ENCODE results near the gene KRT78.

The KRT78 gene

DNA sequence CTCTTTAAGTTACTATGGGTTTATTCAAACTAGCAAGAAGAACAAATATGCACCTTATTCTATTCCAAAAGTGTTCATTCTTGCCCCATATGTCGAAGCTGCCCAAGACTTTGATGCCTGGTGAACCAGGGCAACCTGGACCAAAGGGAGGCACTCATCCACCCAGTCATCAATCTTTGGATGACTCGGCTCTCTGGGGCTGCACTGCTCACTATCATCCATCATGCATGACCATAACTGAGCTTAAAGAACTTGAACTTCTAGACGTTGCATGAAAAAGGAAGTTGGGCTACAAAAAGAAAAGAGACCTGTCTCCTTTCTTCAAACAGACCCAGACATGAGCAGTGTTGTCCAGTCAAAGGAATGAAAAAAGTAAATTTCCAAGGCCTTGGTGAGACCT is 36.0 kb downstream of the KRT78 start:
- no peak for DNase-seq (ENCODE audit: low read depth)

DNA sequence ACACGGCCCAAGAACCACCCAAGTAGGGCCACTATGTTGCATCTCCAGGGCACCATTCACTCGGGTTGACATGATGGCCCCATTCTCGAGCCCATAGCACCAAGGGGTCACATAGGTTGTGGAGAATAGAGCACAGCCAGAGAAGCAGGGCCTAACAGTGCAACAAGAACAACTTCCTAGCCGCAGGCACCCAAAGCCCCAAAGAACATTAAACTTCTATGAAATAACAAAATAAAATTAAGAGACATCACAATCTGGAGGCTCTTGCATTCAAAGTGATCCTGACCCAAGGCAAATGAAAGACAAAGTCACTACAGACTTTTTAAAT is 36.8 kb downstream of the KRT78 start:
- no peak for DNase-seq (ENCODE audit: low read depth)

DNA sequence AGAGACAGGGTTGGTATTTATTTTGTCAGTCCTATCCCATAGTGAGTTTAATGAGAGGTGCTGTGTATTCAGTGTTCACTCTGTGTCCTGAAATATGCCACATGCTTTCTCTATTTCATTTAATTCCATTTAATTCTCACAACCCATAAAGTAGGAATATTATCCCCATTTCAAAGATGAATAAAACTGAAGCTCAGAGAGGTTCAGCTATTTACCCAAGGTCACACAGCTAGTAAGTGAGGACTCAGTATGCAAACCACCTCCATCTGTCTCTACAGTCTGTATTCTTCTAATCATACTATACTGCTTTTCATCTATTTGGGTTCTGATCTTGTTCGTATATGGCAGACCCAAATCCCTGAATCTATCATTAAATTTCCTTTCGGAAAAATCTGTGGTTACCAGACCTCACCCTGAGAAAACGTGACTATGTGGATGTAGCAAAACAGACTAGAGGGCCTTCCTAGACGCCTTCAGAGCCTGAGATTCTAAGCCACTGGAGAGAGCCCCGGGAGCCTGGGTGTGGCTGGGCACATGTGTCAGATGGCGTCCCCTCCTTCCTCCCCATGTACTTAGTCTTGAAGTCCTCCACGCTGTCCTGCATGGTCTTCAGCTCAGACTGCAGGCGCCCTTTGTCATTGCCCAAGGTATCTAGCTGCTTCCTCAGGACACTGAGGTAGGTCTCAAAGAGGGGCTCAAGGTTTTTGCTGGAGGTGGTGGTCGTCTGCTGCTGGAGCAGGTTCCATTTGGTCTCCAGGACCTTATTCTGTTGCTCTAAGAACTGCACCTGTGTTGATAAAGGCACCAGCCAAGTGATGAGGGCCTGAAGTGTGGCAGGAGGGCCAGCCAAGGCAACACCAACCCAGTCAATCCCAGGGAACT is 37.4 kb downstream of the KRT78 start:
- no peak for DNase-seq (ENCODE audit: low read depth)

DNA sequence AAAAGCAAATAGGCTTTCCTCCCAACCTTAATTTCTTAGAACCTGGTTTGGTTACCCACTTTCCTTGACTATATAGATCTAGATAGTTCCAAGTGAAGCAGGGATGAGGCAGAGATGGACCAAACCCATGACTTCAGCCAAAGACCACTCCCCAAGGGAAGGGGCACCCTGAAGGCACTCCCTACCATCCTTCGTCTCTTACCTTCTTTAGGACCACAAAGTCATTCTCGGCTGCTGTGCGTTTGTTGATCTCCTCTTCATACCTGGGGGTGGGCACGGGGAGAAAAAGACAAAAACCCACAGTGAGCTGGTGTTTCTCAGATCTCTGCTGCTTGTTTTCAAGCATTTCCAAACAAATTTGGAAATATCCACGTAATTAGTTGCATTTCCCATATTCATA is 38.2 kb downstream of the KRT78 start:
- DNase-seq (ENCODE audit: low read depth) = no peak

DNA sequence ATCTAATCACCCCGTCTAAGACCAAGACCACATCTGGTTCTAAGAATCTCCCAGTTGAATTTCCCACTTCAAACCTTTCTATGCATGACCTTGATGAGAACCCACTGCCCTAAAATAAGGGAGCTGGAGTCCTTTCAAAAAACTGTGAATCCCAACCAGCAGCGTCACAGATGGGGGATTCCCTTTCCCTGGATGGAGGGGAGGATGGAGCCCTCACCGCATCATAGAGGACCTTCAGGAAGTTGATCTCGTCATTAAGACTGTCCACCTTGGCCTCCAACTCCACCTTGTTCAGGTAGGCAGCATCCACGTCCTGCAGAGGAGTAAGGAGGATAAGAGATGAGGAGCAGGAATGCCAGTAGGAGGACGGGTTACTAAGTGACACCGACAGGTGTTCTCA is 39.6 kb downstream of the KRT78 start:
- DNase-seq (ENCODE audit: low read depth) = no peak

DNA sequence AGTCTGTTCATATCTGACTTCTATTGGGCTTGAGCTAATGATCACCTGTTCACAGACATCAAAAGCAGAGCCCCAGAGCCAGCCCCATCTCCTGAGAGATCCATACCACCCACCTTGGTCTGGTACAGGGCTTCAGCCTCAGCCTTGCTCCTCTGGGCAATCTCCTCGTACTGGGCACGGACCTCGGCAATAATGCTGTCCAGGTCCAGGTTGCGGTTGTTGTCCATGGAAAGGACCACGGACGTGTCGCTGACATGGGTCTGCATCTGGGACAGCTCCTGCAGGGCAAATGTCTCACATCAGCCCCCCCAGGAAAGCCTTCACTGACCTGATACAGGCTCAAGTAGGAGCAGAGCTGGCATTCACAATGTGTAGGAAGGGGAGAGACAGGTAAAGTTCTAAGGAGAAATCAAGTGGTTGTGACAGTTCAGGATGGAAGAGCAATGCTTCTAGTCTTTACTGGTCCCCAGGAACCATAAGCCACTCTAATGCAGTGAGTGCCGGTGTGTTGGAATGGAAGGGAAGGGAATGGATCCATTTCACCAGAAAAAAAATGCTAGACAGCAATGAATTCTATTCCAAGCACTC is 40.1 kb downstream of the KRT78 start:
- no peak for DNase-seq (ENCODE audit: low read depth)

DNA sequence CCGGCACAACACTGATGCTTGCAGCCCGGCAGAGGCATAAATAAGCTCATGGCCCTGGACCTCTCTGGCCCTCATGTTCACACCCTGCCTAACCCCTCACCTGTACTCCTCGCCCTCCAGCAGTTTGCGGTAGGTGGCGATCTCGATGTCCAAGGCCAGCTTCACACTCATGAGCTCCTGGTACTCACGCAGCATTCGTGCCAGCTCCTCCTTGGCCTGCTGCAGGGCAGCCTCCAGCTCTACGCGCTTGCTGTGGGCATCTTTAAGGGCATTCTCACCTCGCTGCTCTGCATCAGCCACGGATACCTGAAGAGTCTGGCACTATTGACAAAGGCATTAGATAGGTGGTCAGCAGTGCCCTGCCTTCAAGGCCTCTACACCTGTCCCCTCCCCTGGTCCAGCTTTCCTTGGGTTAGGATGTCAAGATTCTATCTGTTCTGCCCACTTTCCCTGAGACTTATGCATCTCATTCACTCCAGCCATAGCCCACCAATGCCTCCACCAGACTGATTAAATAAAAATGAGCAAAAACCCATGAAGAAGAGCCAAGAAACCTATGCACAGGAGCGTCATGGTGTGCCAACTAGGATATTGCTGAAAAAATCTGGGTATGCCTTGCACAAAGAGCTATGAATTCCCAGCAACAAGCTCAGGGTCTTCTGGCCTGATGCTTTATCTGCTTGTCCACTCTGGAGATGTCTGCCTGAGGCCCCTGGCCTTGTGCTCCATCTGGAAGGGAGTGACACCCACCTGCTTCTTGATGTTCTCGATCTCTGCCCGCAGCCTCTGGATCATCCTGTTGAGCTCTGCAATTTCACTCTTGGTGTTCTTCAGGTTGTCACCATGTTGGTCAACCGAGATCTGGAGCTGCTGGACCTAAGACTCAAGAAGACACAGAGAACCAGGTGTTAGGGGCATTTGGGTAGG is 41.0 kb downstream of the KRT78 start:
- no peak for DNase-seq (ENCODE audit: low read depth)

DNA sequence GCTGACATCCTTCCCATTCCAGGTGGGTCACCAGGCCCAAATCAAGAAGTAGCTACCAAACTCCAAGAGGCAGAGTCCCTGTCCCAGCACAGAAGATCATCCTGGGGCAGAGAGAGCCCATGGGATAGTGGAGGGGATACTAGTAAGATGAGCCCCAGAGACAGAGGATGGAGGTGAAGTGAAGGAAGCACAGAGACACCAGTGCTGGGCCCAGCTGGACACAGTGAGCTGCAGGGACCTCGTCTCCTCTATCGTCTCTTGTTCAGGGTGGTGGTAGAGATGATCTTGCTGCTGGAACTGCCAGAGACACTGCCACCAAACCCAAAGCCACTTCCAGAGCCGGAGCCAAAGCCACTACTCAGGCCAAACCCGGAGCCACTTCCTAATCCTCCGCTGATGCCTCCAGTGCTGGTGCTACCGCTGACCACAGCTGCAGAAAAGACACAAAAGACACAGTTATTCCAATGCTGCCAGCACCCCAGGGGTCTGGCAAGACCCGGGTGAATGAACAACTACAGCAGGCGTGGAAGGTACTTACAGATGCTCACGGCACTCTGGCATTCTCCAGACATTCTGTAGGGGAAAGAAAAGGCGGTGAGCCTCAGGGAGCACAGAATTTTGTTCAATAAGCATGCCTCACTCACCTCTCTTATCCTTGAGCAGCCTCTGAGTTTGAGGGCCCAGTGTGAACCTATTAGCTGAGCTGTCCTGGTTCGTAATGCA is 41.8 kb downstream of the KRT78 start:
- no peak for DNase-seq (ENCODE audit: low read depth)

DNA sequence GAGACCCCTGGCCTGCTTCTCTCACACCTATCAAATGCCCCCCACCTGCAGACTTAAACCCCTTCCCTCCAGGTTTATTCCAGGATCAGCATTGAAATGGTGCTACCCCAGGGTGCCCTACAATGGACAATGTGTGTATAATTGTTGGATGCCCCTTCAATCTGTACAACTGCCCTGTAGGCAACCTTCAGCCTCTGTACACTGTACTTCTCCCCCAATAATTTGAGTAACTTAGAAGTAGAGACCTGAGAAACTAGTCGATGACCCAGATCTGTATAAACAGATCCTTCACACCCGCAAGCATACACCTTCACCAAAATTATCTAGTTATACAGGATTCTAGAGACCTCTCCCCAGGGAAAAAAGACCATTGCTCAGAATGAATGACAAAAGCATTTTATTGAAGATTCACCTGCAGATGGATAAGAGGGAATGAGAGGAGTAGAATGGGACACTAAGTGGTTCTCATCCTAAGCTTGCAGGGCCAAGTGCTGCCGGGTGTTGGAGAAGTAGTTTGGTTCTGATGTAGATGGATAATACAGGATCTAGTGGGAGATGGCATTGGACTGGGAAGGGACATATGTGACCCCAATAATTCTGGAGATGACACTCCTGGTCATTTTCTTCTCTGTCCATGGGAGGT is 42.5 kb downstream of the KRT78 start:
- DNase-seq (ENCODE audit: low read depth) = no peak

DNA sequence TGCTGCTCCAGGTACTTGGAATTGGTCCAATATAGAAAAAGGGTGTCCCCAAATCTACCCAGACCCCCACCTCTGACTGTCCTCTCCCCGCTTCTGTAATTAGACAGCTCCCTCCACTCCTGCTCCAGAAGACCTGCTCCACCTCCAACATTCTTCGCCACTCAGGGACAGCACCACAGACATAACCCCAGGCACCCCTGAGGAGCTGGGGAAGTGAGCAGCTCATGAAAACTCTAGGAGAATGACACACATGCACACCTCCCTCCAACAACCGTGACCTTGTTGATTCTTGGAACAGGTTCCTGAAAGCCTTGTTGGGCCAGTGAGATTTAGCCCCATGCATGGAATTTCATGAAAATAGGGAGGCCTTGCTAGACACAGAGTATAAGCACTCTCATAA is 43.1 kb downstream of the KRT78 start:
- DNase-seq (ENCODE audit: low read depth) = no peak

DNA sequence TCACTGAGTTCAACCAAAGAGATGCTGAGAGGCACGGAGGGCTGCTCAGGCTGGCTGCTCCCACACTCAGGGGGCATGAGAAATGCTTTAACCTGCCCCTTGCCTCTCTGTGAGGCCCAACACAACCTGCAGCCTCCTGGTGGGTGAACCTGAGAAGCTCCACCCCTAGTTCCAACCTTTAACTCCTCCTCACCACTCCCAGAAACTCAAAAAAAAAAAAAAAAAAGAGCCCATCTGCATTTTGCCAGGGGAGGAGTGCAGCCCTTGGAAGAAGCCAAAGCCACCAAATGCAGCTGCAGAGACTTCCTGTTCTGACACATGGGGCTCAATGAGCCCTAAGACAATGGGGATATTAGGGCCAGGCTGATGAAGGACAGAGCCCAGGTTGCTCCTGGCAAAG is 43.8 kb downstream of the KRT78 start:
- DNase-seq (ENCODE audit: low read depth) = no peak

DNA sequence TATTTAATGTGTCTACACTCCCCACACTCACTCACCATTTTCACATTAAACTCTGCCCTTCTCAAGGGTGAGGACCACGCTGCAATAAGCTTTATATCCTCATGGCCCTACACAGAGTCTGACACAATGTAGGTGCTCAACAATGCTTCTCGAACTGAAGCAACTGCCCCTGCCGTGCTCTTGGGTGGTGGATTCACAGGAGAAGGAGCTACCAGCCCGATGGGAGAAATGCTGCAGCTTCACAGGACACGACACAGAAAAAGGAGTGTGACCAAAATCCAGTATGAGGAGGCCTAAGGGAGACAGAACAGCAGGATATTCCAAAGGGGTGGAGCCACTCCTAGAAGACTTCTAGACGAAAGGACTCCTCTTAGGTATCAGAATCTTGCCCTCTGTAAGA is 46.4 kb downstream of the KRT78 start:
- DNase-seq (ENCODE audit: low read depth) = no peak

DNA sequence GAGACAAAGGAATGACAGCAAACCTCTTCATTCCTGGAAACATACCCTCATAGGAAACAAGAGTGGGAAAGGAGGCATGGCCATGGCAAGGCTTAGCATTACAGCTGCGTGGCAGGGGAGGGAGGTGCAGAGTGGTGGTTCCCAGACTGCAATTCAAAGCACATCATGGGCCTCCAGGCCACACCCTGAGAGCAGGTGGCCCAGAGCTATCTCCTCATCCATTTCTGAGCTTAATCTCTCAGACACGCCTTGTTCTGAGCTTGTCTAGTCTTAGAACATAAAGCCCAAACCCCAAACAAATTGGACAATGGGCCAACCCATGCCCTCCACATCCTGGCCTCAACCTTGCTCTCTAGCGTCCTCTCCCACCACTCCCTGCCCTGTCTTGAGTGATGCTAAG is 47.0 kb downstream of the KRT78 start:
- no peak for DNase-seq (ENCODE audit: low read depth)

DNA sequence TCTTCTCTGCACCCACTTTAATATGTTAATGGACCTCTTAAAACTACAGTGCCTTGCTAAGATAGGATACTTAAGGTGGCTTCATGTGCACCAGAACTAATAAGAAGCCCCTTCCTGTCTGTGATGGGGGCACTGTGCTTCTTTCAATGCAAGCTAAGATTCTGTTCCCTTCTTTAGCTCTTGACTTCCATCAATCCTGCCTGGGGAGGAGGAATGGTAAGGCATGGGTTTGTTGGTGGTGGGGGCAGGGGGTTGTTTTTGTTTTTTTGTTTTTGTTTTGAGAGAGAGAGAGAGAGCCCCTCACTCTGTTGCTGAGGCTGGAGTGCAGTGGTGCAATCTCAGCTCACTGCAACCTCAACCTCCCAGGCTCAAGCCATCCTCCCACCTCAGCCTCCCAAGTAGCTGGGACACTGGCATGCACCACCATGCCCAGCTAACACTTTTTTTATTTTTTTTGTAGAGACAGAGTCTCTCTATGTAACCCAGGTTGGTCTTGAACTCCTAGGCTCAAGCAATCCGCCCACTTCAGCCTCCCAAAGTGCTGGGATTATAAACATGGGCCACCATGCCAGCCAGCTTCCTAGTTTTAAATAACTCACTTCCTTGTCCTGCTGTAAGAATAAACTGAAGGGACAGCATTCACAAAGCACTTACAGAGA is 48.4 kb downstream of the KRT78 start:
- DNase-seq (ENCODE audit: low read depth) = no peak

DNA sequence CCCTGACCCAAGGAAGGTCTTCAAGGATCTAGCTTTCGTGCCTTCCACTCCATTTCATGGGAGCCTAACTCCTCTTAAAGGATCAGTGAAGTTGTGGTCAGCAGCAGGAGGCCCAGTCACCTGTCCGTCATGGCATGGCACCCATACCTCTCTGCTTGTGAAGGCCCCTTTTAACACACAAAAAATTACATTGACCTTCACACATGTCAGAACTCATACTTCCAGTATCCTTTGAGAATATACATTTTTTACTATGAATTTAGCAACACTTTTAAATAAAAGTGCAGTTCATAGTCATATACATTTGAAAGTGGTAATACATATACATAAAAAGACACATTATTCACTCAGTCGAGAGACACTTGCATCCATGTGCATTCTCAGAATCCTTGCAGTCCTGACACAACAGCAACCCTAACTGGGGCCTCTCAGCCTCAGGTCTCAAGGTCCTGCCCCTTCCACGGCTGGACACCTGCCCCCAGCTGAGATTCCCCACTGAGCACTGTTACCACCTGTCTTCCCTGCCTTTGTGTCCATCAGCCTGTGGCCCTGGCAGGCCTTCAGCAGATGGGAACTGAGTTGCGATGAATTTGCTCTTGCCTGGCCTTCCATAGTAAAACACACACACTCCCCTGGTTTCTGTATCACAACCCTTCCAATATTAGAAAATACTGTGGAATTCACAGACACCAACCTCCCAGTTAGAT is 49.1 kb downstream of the KRT78 start:
- DNase-seq (ENCODE audit: low read depth) = no peak

DNA sequence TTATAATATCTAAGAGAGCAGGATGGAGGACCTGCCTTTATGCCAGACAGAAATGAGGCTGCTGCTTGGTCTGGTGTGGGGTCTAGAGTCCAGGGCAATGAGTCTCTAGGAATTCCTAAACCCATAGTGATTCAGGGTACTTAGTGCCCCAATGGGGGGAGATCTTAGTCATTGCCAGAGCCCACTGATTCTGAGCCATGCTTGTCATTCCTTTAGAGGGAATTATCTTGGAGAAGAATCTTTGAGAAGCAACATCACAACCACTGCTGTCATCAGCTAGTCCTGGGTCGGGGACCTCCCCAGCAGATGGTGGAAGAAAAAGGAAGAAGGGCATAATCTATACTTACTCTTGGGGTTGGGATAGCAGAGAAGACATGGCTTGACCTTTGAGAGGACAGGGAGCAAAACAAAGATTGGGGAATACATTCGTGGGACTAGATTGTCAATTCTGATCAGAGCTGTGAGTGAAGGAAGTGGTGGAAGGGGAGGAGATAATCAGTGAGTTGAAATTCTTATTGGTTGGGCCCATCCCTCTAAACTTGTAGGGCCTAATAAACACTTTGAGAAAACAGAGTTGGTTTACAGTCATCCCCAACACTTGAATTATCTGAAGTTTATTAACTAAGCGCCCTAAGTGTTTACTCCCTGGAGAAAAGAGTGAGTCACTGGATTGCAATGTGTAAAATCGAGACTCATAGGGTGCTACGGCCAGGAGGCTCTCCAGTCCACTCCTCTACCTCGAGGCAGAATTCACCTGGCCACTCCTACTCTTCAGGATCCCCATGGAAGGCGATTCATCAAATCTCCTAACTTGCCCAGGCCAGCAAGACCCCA is 49.9 kb downstream of the KRT78 start:
- no peak for DNase-seq (ENCODE audit: low read depth)

DNA sequence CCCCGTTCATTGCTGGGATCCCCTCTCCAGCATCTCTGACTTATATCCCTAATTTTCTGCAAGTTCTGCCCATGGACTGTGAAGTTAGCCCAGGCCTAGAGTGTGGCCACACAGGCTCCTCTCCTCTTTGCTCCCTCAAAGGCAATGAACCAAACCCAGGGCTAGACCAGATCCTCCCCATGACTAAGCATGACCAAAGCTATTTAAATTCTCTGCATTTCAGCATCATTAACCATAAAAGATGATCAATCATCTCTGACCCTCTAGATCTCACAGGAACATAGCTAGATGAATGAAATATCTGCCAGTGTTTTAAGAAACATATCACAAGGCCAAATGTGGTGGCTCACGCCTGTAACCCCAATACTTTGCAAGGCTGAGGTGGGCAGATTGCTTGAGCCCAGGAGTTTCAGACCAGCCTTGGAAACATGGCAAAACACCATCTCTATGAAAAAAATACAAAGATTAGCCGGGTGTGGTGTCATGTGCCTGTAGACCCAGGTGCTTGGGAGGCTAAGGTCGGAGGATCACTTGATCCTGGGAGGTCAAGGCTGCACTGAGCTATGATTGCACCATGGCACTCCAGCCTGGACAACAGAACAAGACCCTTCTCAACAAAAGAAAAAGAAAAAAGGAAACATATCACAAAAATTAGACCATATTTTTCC is 50.7 kb downstream of the KRT78 start:
- DNase-seq (ENCODE audit: low read depth) = no peak

DNA sequence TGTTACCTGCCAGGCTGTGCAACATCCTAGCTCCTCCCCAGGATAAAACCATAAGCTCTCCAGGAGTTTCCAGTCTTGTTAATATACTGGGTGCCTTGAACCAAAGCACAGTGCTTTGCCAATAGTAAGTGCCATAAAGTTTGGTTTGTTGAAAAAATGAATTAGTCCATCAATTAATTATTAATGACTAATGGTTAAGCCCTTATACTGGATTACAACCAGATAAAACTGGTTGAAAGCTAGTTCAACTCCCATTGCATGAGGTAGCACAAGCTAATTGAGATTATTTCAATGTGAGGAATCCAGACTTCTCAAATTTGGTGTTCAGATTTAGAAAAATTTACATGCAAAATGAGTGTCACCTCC is 51.3 kb downstream of the KRT78 start:
- DNase-seq (ENCODE audit: low read depth) = no peak

DNA sequence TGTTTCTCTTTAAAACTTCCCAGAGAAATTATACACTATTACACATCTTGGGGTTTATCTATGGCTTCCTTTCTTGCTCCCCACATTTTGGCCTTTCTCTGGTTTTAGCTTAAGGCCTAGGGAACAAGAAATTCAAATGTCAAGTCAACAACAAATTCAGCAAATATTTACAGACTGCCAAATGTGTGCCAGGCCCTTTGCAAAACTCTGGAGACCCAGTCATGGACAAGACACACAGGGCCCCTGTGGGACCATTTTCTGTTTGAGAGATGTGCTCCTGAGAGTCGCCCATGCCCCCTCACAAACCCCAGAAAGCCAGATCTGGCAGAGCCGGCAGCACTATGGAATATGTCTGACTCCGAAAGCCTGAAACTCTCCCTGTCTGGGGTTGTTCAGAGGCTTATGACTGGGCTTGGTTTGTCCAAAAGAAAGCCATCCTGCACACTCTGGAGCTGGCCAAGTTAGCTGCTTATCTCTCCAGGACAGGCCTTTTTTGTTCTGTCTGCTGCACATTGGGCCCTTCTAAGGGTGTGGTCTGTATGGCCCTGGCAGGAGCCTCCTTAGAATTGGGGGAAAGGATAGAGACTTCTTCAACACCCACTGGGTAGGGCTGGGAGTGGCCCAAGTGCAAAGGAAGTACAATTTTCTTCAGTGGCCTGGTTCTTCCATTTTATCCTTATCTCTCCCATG is 51.8 kb downstream of the KRT78 start:
- DNase-seq (ENCODE audit: low read depth) = no peak

Data from activated T-cell treated with anti-CD3 and anti-CD28 coated beads for 24 hours (primary cell).